Upper lobe of right lung (tissue), 1 donor: ENCODE results near the gene ADCY1. TPM values are rescaled to one million over a fixed set of nuclear protein-coding genes. Genes with fewer than 3 reads are reported as not detected.

Source experiments
- ATAC-seq: fragments of 200-7000 bp; cut with Tn5 transposase; one replicate; pipeline ENCODE4 v1.9.1; 2020; ENCODE audit warnings: mild to moderate bottlenecking, moderate library complexity
- DNase-seq: peaks from one replicate; pipeline ENCODE4 v3.0.0-alpha.2; 2020
- H3K27ac ChIP-seq: fragments of 200-600 bp; one replicate; pipeline ENCODE4 v1.8.0; 2022
- H3K27me3 ChIP-seq: fragments of 200-600 bp; one replicate; pipeline ENCODE4 v1.8.0; 2022; ENCODE audit warnings: mild to moderate bottlenecking
- H3K36me3 ChIP-seq: fragments of 200-600 bp; one replicate; pipeline ENCODE4 v1.8.0; 2022
- H3K4me1 ChIP-seq: fragments of 200-600 bp; one replicate; pipeline ENCODE4 v1.8.0; 2022
- H3K4me3 ChIP-seq: fragments of 200-600 bp; one replicate; pipeline ENCODE4 v1.8.0; 2022; ENCODE audit warnings: mild to moderate bottlenecking
- H3K9me3 ChIP-seq: fragments of 200-600 bp; one replicate; pipeline ENCODE4 v1.8.0; 2022
- CTCF ChIP-seq: fragments of 200-600 bp; IDR thresholded peaks from one replicate; pipeline ENCODE4 v1.8.0; 2022; ENCODE audit warnings: antibody characterized with exemption
- intact Hi-C: fragments of 100-400 bp; cut with DNase I; formaldehyde crosslinking; loops from one replicate; pipeline ENCODE4 v1.11.0; 2022
- total RNA-seq: library from RNA; stranded (reverse); fragmentation: NEBNext Ultra II Directional; extraction: Animal tissue kit (Norgen Biotek cat#: 25700); gene quantifications from one replicate; pipeline ENCODE4 v1.2.1, GENCODE V29; 2021
- donor health status: DM: no; HTN: yes; CAD: no; lungs with severe emphysema.

ADCY1 gene
- total RNA-seq, 1 donor from 2014 or later: 3.9 TPM

GRCh38 chr7:45670717-45671116 lies 96.5 kb downstream of the ADCY1 start:
- H3K4me3 ChIP-seq: no peak overlapping the region
- no peaks in the 10 kb centered on the region for H3K27me3 ChIP-seq
- H3K36me3 ChIP-seq: no peaks in the 10 kb centered on the region
- ATAC-seq: peak; percentile 26
- no peaks in the 10 kb centered on the region for H3K9me3 ChIP-seq
- DNase-seq: peak; percentile 12
- no peak for TF ChIP-seq CTCF
- intact Hi-C loops: no loop called here
- no peaks in the 10 kb centered on the region for H3K4me1 ChIP-seq
- H3K27ac ChIP-seq: no peak overlapping the region

- DNase-seq (peak; percentile 30), ATAC-seq (no peak)
- H3K36me3 ChIP-seq: no peaks in the 10 kb centered on the region
- H3K27ac ChIP-seq: no peak overlapping the region
- no peaks in the 10 kb centered on the region for H3K4me1 ChIP-seq
- TF ChIP-seq CTCF: no peak
- H3K27me3 ChIP-seq: no peaks in the 10 kb centered on the region
- H3K4me3 ChIP-seq: no peak overlapping the region
- intact Hi-C loops: no loop called here
- H3K9me3 ChIP-seq: no peaks in the 10 kb centered on the region
These were observed 103.2 kb downstream of the ADCY1 start for GRCh38 chr7:45677311-45677900.

- no peak overlapping the region for H3K27ac ChIP-seq
- no peak for TF ChIP-seq CTCF
- H3K9me3 ChIP-seq: no peaks in the 10 kb centered on the region
- DNase-seq: peak; percentile 31
- H3K36me3 ChIP-seq: no peaks in the 10 kb centered on the region
- H3K4me3 ChIP-seq: no peak overlapping the region
- no peaks in the 10 kb centered on the region for H3K27me3 ChIP-seq
- ATAC-seq: peak; percentile 15
- H3K4me1 ChIP-seq: no peaks in the 10 kb centered on the region
- intact Hi-C loops: no loop called here
These were observed 105.3 kb downstream of the ADCY1 start for GRCh38 chr7:45679516-45679915.

GRCh38 chr7:45680776-45681175 lies 106.6 kb downstream of the ADCY1 start:
- H3K9me3 ChIP-seq: no peaks in the 10 kb centered on the region
- no peak for TF ChIP-seq CTCF
- H3K4me3 ChIP-seq: no peak overlapping the region
- no peaks in the 10 kb centered on the region for H3K27me3 ChIP-seq
- intact Hi-C loops: no loop called here
- DNase-seq: peak; percentile 38
- no peak overlapping the region for H3K27ac ChIP-seq
- ATAC-seq: no peak
- H3K36me3 ChIP-seq: no peaks in the 10 kb centered on the region
- H3K4me1 ChIP-seq: no peaks in the 10 kb centered on the region

GRCh38 chr7:45681596-45682357 lies 107.6 kb downstream of the ADCY1 start:
- Histone ChIP-seq H3K9me3 (no peaks in the 10 kb centered on the region), H3K4me1 (no peaks in the 10 kb centered on the region), H3K4me3 (no peak overlapping the region), H3K36me3 (no peaks in the 10 kb centered on the region), H3K27me3 (no peaks in the 10 kb centered on the region), H3K27ac (no peak overlapping the region)
- no peak for TF ChIP-seq CTCF
- intact Hi-C loops: no loop called here
- no peak for ATAC-seq
- DNase-seq: peak; percentile 35
